Fibroblast of lung (primary cell): Measurements from ENCODE around the gene CTSZ.

Experiments used
- CTCF ChIP-seq, 2 donors: IDR thresholded peaks in 1 of 2; conservative IDR thresholded peaks in 1 of 2; 1 replicate in 1 of 2; 2 replicates in 1 of 2; pipeline ENCODE4 v1.5.1; 2011 to 2012; ENCODE audit warnings: low read length in 2 of 2, control low read depth in 1 of 2, inconsistent platforms in 1 of 2, low read depth in 1 of 2, mild to moderate bottlenecking in 1 of 2
- EZH2 ChIP-seq: IDR thresholded peaks from 2 replicates; pipeline ENCODE4 v1.5.1; 2012; ENCODE audit warnings: low read length, control low read depth, mild to moderate bottlenecking; ENCODE audit errors: missing control alignments

GRCh38 chr20:59051666-59052185 lies 44.7 kb upstream of the CTSZ start:
- TF ChIP-seq CTCF (conservative IDR thresholded peaks at IDR 0.05 in 1 of 2, IDR thresholded peaks at IDR 0.05 in 1 of 2; ENCODE audit: low read depth in 1 of 2, low read length in 2 of 2) (no peak), EZH2 (no peak)
